Measurements from ENCODE around the gene SPTB.

DNA sequence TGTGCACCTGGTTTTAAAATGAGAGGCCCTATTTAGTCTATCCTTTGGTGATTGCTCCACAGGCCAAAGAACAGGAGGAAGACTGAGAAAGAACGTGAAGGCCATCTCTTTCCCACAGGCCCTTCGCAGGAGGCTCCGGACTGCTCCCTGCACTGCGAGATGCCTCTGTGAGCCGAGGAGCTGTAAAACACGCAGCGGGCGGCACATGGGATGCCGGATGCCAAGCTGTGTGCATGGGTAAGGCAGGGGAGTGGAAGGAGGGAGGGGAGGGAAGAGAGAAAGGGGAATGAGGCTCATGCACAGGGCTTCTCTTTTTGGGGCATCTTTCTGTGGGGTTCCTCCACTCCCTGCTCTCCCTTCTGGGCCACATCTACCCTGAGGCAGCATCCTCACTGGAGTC, 61.6 kb downstream of the SPTB start:
- TF ChIP-seq, protein P1, sequence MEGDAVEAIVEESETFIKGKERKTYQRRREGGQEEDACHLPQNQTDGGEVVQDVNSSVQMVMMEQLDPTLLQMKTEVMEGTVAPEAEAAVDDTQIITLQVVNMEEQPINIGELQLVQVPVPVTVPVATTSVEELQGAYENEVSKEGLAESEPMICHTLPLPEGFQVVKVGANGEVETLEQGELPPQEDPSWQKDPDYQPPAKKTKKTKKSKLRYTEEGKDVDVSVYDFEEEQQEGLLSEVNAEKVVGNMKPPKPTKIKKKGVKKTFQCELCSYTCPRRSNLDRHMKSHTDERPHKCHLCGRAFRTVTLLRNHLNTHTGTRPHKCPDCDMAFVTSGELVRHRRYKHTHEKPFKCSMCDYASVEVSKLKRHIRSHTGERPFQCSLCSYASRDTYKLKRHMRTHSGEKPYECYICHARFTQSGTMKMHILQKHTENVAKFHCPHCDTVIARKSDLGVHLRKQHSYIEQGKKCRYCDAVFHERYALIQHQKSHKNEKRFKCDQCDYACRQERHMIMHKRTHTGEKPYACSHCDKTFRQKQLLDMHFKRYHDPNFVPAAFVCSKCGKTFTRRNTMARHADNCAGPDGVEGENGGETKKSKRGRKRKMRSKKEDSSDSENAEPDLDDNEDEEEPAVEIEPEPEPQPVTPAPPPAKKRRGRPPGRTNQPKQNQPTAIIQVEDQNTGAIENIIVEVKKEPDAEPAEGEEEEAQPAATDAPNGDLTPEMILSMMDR (IDR thresholded peaks at IDR 0.05; ENCODE audit: insufficient read depth, low read length, poor library complexity, severe bottlenecking), result no peak
- TF ChIP-seq EZH2phosphoT487 (conservative IDR thresholded peaks at IDR 0.05; ENCODE audit: low read length), result no peak

Data from SU-DHL-6 (cell line).